Panc1 (cell line): ENCODE data around the gene RALGPS1. TPM values are rescaled to one million over a fixed set of nuclear protein-coding genes. Genes with fewer than 3 reads are reported as not detected.

ENCODE experiments used
- ATAC-seq: fragments of 200-7000 bp; cut with Tn5 transposase; 2 replicates; pipeline ENCODE4 v1.9.1; 2020; ENCODE audit warnings: mild to moderate bottlenecking, moderate library complexity
- BruUV-seq: library from RNA; stranded (reverse); fragments of 400-500 nt; replicated peaks from 2 replicates; lab custom pipeline; 2021; lab: Mats Ljungman, UMichigan
- CTCF ChIA-PET: fragments of 300-600 bp; sonication (Branson Sonifier 250); formaldehyde crosslinking; loops from one replicate; lab custom pipeline; 2022; ENCODE audit warnings: antibody characterized with exemption; lab: Charles Lee
- POLR2A ChIA-PET: fragments of 300-600 bp; sonication (Branson Sonifier 250); formaldehyde crosslinking; loops from one replicate; lab custom pipeline; 2022; ENCODE audit warnings: antibody characterized with exemption; lab: Charles Lee
- DNase-seq: peaks from one replicate; pipeline ENCODE4 v3.0.0-alpha.2; 2010; ENCODE audit warnings: low read depth, low spot score
- H3K27ac ChIP-seq: 2 replicates; pipeline ENCODE4 v1.5.1; 2011; ENCODE audit warnings: mild to moderate bottlenecking, low read length, inconsistent platforms
- H3K27me3 ChIP-seq: fragments of 200-500 bp; sonication (Bioruptor generic); 2 replicates; pipeline ENCODE4 v1.6.0; 2014; ENCODE audit warnings: low read length, inconsistent platforms; ENCODE audit not compliant: control insufficient read depth, insufficient read depth
- H3K36me3 ChIP-seq: fragments of 200-500 bp; sonication (Bioruptor generic); 2 replicates; pipeline ENCODE4 v1.5.1; 2014; ENCODE audit warnings: inconsistent platforms, mild to moderate bottlenecking, low read length, moderate library complexity; ENCODE audit not compliant: control insufficient read depth, insufficient read depth
- H3K4me1 ChIP-seq: 2 replicates; pipeline ENCODE4 v1.5.1; 2011; ENCODE audit warnings: inconsistent platforms, mild to moderate bottlenecking, low read length, moderate library complexity; ENCODE audit not compliant: control insufficient read depth, insufficient read depth
- H3K4me3 ChIP-seq, 2 experiments: 2 replicates each; pipeline ENCODE4 v1.5.1; 2011 to 2012; ENCODE audit warnings: low read depth in 2 of 2, low read length in 2 of 2, mild to moderate bottlenecking in 2 of 2, inconsistent platforms in 1 of 2, moderate library complexity in 1 of 2
- H3K9me3 ChIP-seq: fragments of 200-500 bp; sonication (Bioruptor generic); 2 replicates; pipeline ENCODE4 v1.5.1; 2014; ENCODE audit warnings: low read depth, mild to moderate bottlenecking, inconsistent platforms, low read length, moderate library complexity; ENCODE audit not compliant: control insufficient read depth, insufficient read depth
- CTCF ChIP-seq: fragments of 450-650 bp; IDR thresholded peaks from 2 replicates; pipeline ENCODE4 v1.5.1; 2017; ENCODE audit warnings: mild to moderate bottlenecking
- POLR2AphosphoS5 ChIP-seq: IDR thresholded peaks from 2 replicates; pipeline ENCODE4 v1.6.1; 2012; ENCODE audit warnings: mild to moderate bottlenecking, low read depth, low read length, moderate library complexity
- REST ChIP-seq, 2 experiments: IDR thresholded peaks; 2 replicates each; pipeline ENCODE4 v1.6.1; 2011 to 2012; ENCODE audit warnings: low read depth in 2 of 2, control low read depth in 1 of 2, low read length in 1 of 2, mild to moderate bottlenecking in 1 of 2, moderate library complexity in 1 of 2; ENCODE audit not compliant: insufficient read depth in 1 of 2
- SIN3A ChIP-seq: IDR thresholded peaks from 2 replicates; pipeline ENCODE4 v1.6.1; 2012; ENCODE audit warnings: low read depth, mild to moderate bottlenecking, low read length, moderate library complexity, borderline replicate concordance; ENCODE audit not compliant: insufficient read depth
- TCF7L2 ChIP-seq: IDR thresholded peaks from 2 replicates; pipeline ENCODE4 v1.6.1; 2011; ENCODE audit warnings: mild to moderate bottlenecking, low read depth, low read length, inconsistent platforms
- in situ Hi-C: cut with HindIII; loops from 2 replicates; pipeline ENCODE4 v1.10.0; 2016; ENCODE audit warnings: low sequenced_read_pairs, low pct_unique_long_range_greater_than_20kb
- intact Hi-C: fragments of 100-400 bp; cut with micrococcal nuclease; formaldehyde crosslinking; loops from one replicate; pipeline ENCODE4 v1.10.0; 2022; ENCODE audit not compliant: unreplicated experiment
- total RNA-seq: library from RNA; stranded (reverse); gene quantifications from one replicate; pipeline ENCODE4 v1.2.1, GENCODE V29; 2021; ENCODE audit not compliant: unreplicated experiment

RALGPS1 gene
- total RNA-seq, 1 experiment from 2014 or later = 7.2 TPM

- Histone ChIP-seq H3K9me3 (no peaks in the 10 kb centered on the region), H3K27ac (no peak overlapping the region), H3K4me3 (no peak overlapping the region), H3K36me3 (peaks cover 2% of the 10 kb centered on the region; the same call in 1 of the 2 replicates), H3K4me1 (peaks cover 3% of the 10 kb centered on the region), H3K27me3 (no peaks in the 10 kb centered on the region)
- TF ChIP-seq CTCF (no peak), REST (IDR thresholded peaks at IDR 0.05; ENCODE audit: insufficient read depth in 1 of 2, low read depth in 2 of 2, low read length in 1 of 2) (no peak), POLR2AphosphoS5 (no peak), SIN3A (no peak), TCF7L2 (no peak)
- no TSS peak for BruUV-seq
- no peak for DNase-seq
- ChIA-PET CTCF (interaction anchor here (0.6 to 0.7 kb wide), 2 partner anchors 10 to 11 kb away, joined by 3 read pairs; no protein-coding TSS in a partner anchor), POLR2A (no interaction called here)
- intact Hi-C loops (no loop called here), in situ Hi-C loops (no loop called here)
- no peak for ATAC-seq
Measured at GRCh38 chr9:126872516-126872915, 42.1 kb upstream of the RALGPS1 start.

GRCh38 chr9:126874546-126875314, 39.9 kb upstream of the RALGPS1 start:
- Histone ChIP-seq H3K4me3 (no peak overlapping the region), H3K4me1 (peaks cover 3% of the 10 kb centered on the region), H3K9me3 (no peaks in the 10 kb centered on the region), H3K27ac (no peak overlapping the region), H3K36me3 (peaks cover 2% of the 10 kb centered on the region), H3K27me3 (no peaks in the 10 kb centered on the region)
- intact Hi-C loops = no loop called here
- no peak for DNase-seq
- in situ Hi-C loops = no loop called here
- no peak for ATAC-seq
- TF ChIP-seq TCF7L2 = no peak
- no peak for TF ChIP-seq POLR2AphosphoS5
- no peak for TF ChIP-seq CTCF
- TF ChIP-seq SIN3A = no peak
- no peak for TF ChIP-seq REST (IDR thresholded peaks at IDR 0.05; ENCODE audit: insufficient read depth in 1 of 2, low read depth in 2 of 2, low read length in 1 of 2)
- POLR2A ChIA-PET = no interaction called here
- BruUV-seq = no TSS peak
- CTCF ChIA-PET = no interaction called here
